ENCODE results near the gene LYZ.

DNA sequence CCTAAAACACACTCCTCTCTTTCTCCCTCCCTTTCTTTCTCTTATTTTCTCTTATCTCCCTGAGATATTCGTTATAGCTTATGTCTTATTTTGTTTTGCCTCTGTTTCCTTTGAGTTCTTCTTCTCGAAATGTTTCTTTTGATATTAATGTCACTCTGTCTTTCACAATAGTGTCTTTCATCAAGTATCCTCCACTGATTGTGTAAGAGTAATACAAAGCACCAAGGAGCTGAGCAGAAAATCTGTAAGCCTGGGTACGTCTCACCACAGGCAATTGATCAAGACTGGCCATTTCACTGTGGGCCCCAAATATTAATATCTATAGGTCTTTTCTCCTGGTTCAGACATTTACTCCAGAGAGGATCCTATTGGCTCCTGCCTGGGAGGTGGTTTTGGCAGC, 4.8 kb upstream of the LYZ start:
- no peak for TF ChIP-seq CTCF (IDR thresholded peaks at IDR 0.05)
- no peak for TF ChIP-seq POLR2A (IDR thresholded peaks at IDR 0.05)
- no peak for TF ChIP-seq POLR2AphosphoS5 (IDR thresholded peaks at IDR 0.05)
